Endothelial cell of umbilical vein (primary cell): ENCODE measurements around the gene DGKA. TPM values are rescaled to one million over a fixed set of nuclear protein-coding genes. Genes with fewer than 3 reads are reported as not detected.

Experiments
- BruUV-seq: library from RNA; stranded (reverse); fragments of 400-500 nt; replicated peaks from 2 replicates; lab custom pipeline; 2021; lab: Mats Ljungman, UMichigan
- CTCF ChIA-PET: fragments of 300-600, 350-600 bp; sonication (Branson Sonifier 250); formaldehyde crosslinking; loops from one replicate; lab custom pipeline; 2021; ENCODE audit warnings: antibody characterized with exemption, inconsistent platforms; lab: Charles Lee
- POLR2A ChIA-PET: fragments of 300-600, 350-600 bp; sonication (Branson Sonifier 250); formaldehyde crosslinking; loops from one replicate; lab custom pipeline; 2021; ENCODE audit warnings: antibody characterized with exemption, inconsistent platforms; lab: Charles Lee
- DNase-seq: peaks from one replicate; pipeline ENCODE4 v3.0.0-alpha.2; 2011; ENCODE audit warnings: low read depth, low spot score
- FAIRE-seq: peaks from 2 replicates; lab custom pipeline; 2011; peaks lifted over from hg19 to GRCh38; lab: Jason Lieb, UNC
- H2AFZ ChIP-seq: 2 replicates; pipeline ENCODE4 v1.6.0; 2012; ENCODE audit warnings: low read depth, low read length, control low read depth, inconsistent platforms
- H3K27ac ChIP-seq: 2 replicates; pipeline ENCODE4 v1.5.1; 2011; ENCODE audit warnings: low read depth, mild to moderate bottlenecking, control low read depth, low read length, moderate library complexity; ENCODE audit not compliant: insufficient read depth
- H3K27me3 ChIP-seq, 2 experiments: 2 replicates each; pipeline versions ENCODE4 v1.6.0 to v1.6.1; 2011; ENCODE audit warnings: low read length in 2 of 2, mixed read lengths in 1 of 2; ENCODE audit not compliant: control insufficient read depth in 2 of 2, insufficient read depth in 2 of 2
- H3K36me3 ChIP-seq, 2 experiments: 2 replicates in 1 of 2; 3 replicates in 1 of 2; pipeline ENCODE4 v1.5.1; 2011; ENCODE audit warnings: low read length in 2 of 2, mild to moderate bottlenecking in 1 of 2, moderate library complexity in 1 of 2; ENCODE audit not compliant: control insufficient read depth in 2 of 2, insufficient read depth in 2 of 2; ENCODE audit errors: extremely low read depth in 1 of 2
- H3K4me1 ChIP-seq: 3 replicates; pipeline ENCODE4 v1.5.1; 2011; ENCODE audit warnings: mild to moderate bottlenecking, low read length; ENCODE audit not compliant: control insufficient read depth, insufficient read depth; ENCODE audit errors: extremely low read depth
- H3K4me2 ChIP-seq: 2 replicates; pipeline ENCODE4 v1.6.1; 2011; ENCODE audit warnings: low read length, control low read depth, mixed read lengths; ENCODE audit not compliant: insufficient read depth
- H3K4me3 ChIP-seq, 3 experiments: fragments of 200-600 bp in 1 of 3; sonication (generic), shearing (Covaris generic) in 1 of 3; replicated peaks in 1 of 3; 2 replicates each; pipeline ENCODE4 v1.5.1; 2011 to 2016; ENCODE audit warnings: control low read depth in 3 of 3, low read length in 3 of 3, mild to moderate bottlenecking in 2 of 3, inconsistent platforms in 1 of 3, low read depth in 1 of 3, moderate library complexity in 1 of 3; ENCODE audit not compliant: insufficient read depth in 1 of 3
- H3K79me2 ChIP-seq: 2 replicates; pipeline ENCODE4 v1.6.0; 2012; ENCODE audit warnings: low read length, inconsistent platforms; ENCODE audit not compliant: control insufficient read depth, insufficient read depth
- H3K9ac ChIP-seq: replicated peaks from 2 replicates; pipeline ENCODE3; 2011; ENCODE audit warnings: low read length, control low read depth; ENCODE audit not compliant: insufficient read depth; ENCODE audit errors: extremely low read depth
- H3K9me1 ChIP-seq: replicated peaks from 3 replicates; pipeline ENCODE4 v1.6.0; 2011; ENCODE audit warnings: mild to moderate bottlenecking, low read length; ENCODE audit not compliant: control insufficient read depth, insufficient read depth; ENCODE audit errors: extremely low read depth
- H3K9me3 ChIP-seq: replicated peaks from 2 replicates; pipeline ENCODE4 v1.5.1; 2012; ENCODE audit warnings: low read length, inconsistent platforms; ENCODE audit not compliant: control insufficient read depth, insufficient read depth
- H4K20me1 ChIP-seq: replicated peaks from 2 replicates; pipeline ENCODE3; 2011; ENCODE audit warnings: mild to moderate bottlenecking, low read length; ENCODE audit not compliant: control insufficient read depth, insufficient read depth; ENCODE audit errors: extremely low read depth
- EZH2 ChIP-seq: IDR thresholded peaks from 2 replicates; pipeline ENCODE4 v1.6.1; 2012; ENCODE audit warnings: borderline replicate concordance, low read depth, mild to moderate bottlenecking, moderate library complexity, low read length, inconsistent platforms; ENCODE audit not compliant: severe bottlenecking
- FOS ChIP-seq: IDR thresholded peaks from 2 replicates; pipeline ENCODE4 v1.6.1; 2011; ENCODE audit warnings: mild to moderate bottlenecking, low read length, moderate library complexity, borderline replicate concordance; ENCODE audit not compliant: insufficient read depth
- GATA2 ChIP-seq: IDR thresholded peaks from 2 replicates; pipeline ENCODE4 v1.7.0; 2011; ENCODE audit warnings: low read depth, mild to moderate bottlenecking, moderate library complexity, mixed read lengths, low read length; ENCODE audit not compliant: insufficient read length, insufficient read depth
- JUN ChIP-seq: IDR thresholded peaks from 2 replicates; pipeline ENCODE4 v1.6.1; 2011; ENCODE audit warnings: borderline replicate concordance, low read depth; ENCODE audit not compliant: insufficient read length, insufficient read depth
- MYC ChIP-seq: IDR thresholded peaks from one replicate; pipeline ENCODE4 v1.6.1; 2011; ENCODE audit warnings: mild to moderate bottlenecking, low read depth, low read length
- POLR2A ChIP-seq: IDR thresholded peaks from 2 replicates; pipeline ENCODE4 v1.6.1; 2012; ENCODE audit warnings: low read depth, mild to moderate bottlenecking, control low read depth, low read length
- POLR2AphosphoS5 ChIP-seq: IDR thresholded peaks from 2 replicates; pipeline ENCODE4 v1.6.1; 2012; ENCODE audit warnings: low read depth, mild to moderate bottlenecking, control low read depth, low read length, moderate library complexity; ENCODE audit not compliant: insufficient read depth
- dilution Hi-C: fragments of 300-500 bp; cut with MboI; formaldehyde crosslinking; loops from one replicate; pipeline ENCODE4 v1.15.0; 2019; ENCODE audit warnings: low sequenced_read_pairs; ENCODE audit not compliant: extremely low pct_ligation_motif_present
- intact Hi-C: fragments of 100-400 bp; cut with micrococcal nuclease; formaldehyde crosslinking; loops from one replicate; pipeline ENCODE4 v1.10.0; 2022
- polyA plus RNA-seq, 4 experiments: library from polyadenylated mRNA; depleted of rRNA in 3 of 4; stranded (reverse) in 3 of 4; unstranded in 1 of 4; fragments of >200 nt; gene quantifications; 2 replicates each; pipeline versions ENCODE4 v1.2.1 to v1.2.3, GENCODE V29; 2011 to 2012; ENCODE audit warnings: missing spikeins in 1 of 4
- total RNA-seq: library from RNA; stranded (reverse); gene quantifications from 2 replicates; pipeline ENCODE4 v1.2.3, GENCODE V29; 2021
- TF ChIP-seq, protein P1 (sequence below), 2 donors: IDR thresholded peaks; 1 replicate in 1 of 2; 2 replicates in 1 of 2; pipeline ENCODE4 v1.5.1; 2011; ENCODE audit warnings: low read length in 2 of 2, mild to moderate bottlenecking in 2 of 2, moderate library complexity in 2 of 2, control low read depth in 1 of 2, inconsistent platforms in 1 of 2, low read depth in 1 of 2; ENCODE audit not compliant: insufficient read depth in 1 of 2; ENCODE audit errors: extremely low read depth in 1 of 2
- TF ChIP-seq, protein P2 (sequence below): IDR thresholded peaks from 2 replicates; pipeline ENCODE4 v1.6.1; 2011; ENCODE audit not compliant: insufficient read depth, insufficient read length

DGKA gene
- total and polyA plus RNA-seq, 2 donors (not counting 3 experiments of a cell fraction or from before 2014, with no cell fraction given), result 49.8 to 53.2 TPM

DNA sequence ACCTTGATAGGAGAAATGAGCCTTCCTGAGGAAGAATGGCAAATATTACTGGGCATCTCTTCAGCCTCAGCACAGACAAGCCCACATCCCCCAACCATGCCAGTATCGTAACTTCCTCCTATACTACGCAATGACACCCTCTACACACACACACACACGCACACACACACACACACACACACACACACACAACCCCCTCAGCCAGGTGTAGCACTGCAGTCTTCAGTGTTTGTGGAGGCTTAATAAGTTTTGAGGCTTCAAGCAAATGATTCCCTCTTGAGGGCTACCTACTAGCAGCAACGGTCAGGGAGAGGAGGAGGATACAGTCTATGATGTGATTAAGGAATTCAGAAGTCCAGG is 1.6 kb downstream of the DGKA start:
- H4K20me1 ChIP-seq, result no peaks in the 10 kb centered on the region
- dilution Hi-C loops (no loop called here), intact Hi-C loops (loop anchor here (1.0 to 5.0 kb wide), 4 partner anchors 8 to 110 kb away; partner anchors contain the start of gene RPS26)
- FAIRE-seq (peak; percentile 72), DNase-seq (peak; percentile 45)
- H3K27me3 ChIP-seq, result no peaks in the 10 kb centered on the region
- peaks cover 33% of the 10 kb centered on the region for H3K4me1 ChIP-seq
- H3K27ac ChIP-seq, result no peak overlapping the region
- H3K4me3 ChIP-seq, result peak overlapping the region; percentile 53 to 93 (median 70)
- ChIA-PET CTCF (interaction anchor here (1.0 to 2.9 kb wide), 8 partner anchors 7 to 208 kb away, joined by 3 to 37 read pairs (median 4); no protein-coding TSS in a partner anchor), POLR2A (no interaction called here)
- H3K36me3 ChIP-seq, result peaks cover 0 to 3% of the 10 kb centered on the region in 2 experiments
- TSS peak; percentile 32 for BruUV-seq
- no peaks in the 10 kb centered on the region for H3K9me3 ChIP-seq
- TF ChIP-seq MYC (no peak), GATA2 (no peak), POLR2AphosphoS5 (no peak), POLR2A (no peak), EZH2 (no peak), FOS (no peak), JUN (no peak)
- TF ChIP-seq, protein P1, sequence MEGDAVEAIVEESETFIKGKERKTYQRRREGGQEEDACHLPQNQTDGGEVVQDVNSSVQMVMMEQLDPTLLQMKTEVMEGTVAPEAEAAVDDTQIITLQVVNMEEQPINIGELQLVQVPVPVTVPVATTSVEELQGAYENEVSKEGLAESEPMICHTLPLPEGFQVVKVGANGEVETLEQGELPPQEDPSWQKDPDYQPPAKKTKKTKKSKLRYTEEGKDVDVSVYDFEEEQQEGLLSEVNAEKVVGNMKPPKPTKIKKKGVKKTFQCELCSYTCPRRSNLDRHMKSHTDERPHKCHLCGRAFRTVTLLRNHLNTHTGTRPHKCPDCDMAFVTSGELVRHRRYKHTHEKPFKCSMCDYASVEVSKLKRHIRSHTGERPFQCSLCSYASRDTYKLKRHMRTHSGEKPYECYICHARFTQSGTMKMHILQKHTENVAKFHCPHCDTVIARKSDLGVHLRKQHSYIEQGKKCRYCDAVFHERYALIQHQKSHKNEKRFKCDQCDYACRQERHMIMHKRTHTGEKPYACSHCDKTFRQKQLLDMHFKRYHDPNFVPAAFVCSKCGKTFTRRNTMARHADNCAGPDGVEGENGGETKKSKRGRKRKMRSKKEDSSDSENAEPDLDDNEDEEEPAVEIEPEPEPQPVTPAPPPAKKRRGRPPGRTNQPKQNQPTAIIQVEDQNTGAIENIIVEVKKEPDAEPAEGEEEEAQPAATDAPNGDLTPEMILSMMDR (IDR thresholded peaks at IDR 0.05; ENCODE audit: extremely low read depth in 1 of 2, insufficient read depth in 1 of 2, low read depth in 1 of 2, low read length in 2 of 2), result no peak
- TF ChIP-seq, protein P2, sequence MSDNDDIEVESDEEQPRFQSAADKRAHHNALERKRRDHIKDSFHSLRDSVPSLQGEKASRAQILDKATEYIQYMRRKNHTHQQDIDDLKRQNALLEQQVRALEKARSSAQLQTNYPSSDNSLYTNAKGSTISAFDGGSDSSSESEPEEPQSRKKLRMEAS, result no peak
- H3K79me2 ChIP-seq, result peaks cover 3% of the 10 kb centered on the region
- peak overlapping the region; percentile 77 for H3K4me2 ChIP-seq
- peak overlapping the region; percentile 60 for H2AFZ ChIP-seq
- peak overlapping the region; percentile 52 for H3K9ac ChIP-seq
- H3K9me1 ChIP-seq, result no peaks in the 10 kb centered on the region
